Erythroblast (primary cell): ENCODE data around the gene ATP9A.
"Not testable (repeated sequence)": the region's sequence is repeated elsewhere in the genome, so short reads cannot be mapped to it uniquely, and the experiment has no call there.

Source experiments
- DNase-seq, 2 experiments: peaks; one replicate each; lab custom pipeline; 2025; lab: John Stamatoyannopoulos, UW
- GATA1 ChIP-seq: IDR thresholded peaks from 2 replicates; pipeline ENCODE4 v1.6.1; 2011; ENCODE audit warnings: low read depth, mild to moderate bottlenecking, control low read depth, low read length, moderate library complexity
- POLR2A ChIP-seq: IDR thresholded peaks from 2 replicates; pipeline ENCODE4 v1.6.1; 2011; ENCODE audit warnings: mild to moderate bottlenecking, low read length

Gene ATP9A

DNA sequence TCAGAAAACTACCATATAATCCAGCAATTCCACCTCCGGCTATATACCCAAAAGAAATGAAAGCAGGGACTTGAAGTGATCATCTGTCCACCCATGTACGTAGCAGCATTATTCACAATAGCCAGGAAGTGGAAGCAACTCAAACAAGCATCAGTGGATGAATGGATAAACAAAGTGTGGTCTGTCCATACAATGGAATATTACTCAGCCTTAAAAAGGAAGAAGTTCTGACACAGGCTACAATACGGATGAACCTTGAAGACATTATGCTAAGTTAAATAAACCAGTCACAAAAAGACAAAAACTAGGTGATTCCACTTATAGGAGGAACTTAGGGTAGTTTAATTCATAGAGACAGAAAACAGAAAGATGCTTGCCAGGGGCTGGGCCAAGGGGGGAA, 76.5 kb downstream of the ATP9A start:
- DNase-seq, result no peak
- TF ChIP-seq POLR2A, result no peak
- TF ChIP-seq GATA1, result no peak

DNA sequence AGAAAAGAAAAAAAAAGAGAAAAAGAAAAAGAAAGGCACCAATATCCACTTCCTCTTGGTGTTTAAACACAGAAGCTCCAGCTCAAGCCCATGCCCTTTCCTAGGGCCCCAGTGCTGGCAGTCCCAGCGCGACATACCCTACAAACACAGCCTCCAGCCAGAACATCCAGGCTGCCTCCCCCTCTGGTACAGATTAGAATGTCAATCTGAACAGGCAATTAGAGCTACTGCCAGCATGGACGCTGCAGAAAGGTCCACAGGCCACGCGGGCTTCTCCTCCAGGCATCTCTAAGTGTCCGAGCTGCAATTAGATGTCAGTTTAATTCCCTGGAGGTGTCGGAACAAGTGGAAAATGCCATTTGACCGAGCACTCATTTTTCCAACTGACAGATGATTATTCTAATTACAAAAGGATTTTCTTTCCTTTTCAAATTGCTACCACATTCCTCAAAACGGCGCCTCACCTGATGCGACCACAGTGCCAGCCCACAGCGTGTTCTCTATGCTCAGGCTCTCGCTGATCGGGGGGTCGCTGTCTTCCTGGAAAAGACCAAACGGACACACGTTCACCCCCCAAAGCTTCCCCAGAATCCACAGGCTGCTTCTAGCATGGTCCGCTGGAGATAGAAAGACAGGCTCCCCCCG, 79.5 kb downstream of the ATP9A start:
- TF ChIP-seq POLR2A, result no peak
- no peak for TF ChIP-seq GATA1
- DNase-seq, result no peak

DNA sequence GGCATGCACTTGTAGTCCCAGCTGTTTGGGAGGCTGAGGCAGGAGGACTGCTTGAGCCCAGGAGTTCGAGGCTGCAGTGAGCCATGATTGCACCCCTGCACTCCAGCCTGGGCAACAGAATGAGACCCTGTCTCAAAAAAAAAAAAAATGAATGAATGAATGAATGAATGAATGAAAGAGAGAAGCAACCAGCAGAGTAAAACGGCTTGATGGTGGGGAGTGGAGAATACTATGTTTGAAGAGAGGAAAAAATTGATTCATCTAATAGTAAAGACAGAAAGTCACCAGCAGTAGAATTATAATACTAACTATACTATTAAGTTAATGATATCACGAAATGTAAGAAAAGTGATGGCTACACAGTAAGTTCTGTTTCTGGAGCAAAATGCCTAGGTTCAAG, 80.6 kb downstream of the ATP9A start:
- TF ChIP-seq GATA1 (no peak), POLR2A (no peak)
- DNase-seq, result peak in 1 of 2 experiments; percentile 6

GRCh38 chr20:51687108-51687507, 81.1 kb downstream of the ATP9A start:
- DNase-seq, result peak; percentile 40 to 83
- TF ChIP-seq GATA1, result no peak
- no peak for TF ChIP-seq POLR2A

GRCh38 chr20:51685494-51685893, 82.7 kb downstream of the ATP9A start:
- DNase-seq, result not testable (repeated sequence)

- TF ChIP-seq POLR2A, result no peak
- TF ChIP-seq GATA1, result no peak
- DNase-seq, result no peak
Measured at GRCh38 chr20:51680067-51680749, 88.0 kb downstream of the ATP9A start.

- no peak for DNase-seq
- TF ChIP-seq GATA1 (no peak), POLR2A (no peak)
Measured at GRCh38 chr20:51679254-51679921, 88.8 kb downstream of the ATP9A start.

DNA sequence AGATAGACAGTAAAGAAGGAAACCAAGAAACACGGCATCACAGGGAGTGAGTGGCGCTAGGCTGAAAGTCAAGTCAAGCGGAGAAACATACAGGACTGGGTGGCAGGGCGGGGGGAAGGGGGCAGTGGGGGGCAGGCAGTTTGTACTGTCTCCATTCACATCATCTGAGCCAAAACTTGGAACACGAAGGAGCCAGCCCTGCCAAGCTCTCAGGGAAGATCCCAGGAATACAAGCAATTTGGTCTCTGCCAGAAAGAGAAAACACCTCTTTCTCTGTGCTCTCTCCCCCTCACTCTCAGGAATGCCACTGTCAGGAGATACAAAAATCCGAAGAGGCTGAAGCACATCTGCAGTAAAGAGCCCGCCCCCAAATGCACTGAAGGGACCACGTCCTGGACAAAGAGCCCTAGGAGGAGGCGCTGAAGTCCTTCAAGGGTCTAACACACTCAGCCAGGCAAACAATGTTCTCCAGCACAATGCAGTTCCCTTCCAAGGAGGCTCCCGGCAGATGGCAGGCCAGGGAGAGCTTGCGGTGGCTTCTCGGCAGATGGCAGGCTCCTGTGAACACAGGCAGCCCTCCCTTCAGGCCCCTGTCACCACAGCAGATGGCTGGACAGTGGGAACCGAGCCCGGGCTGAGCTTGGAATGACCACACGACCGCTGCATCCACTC, 90.0 kb downstream of the ATP9A start:
- DNase-seq, result no peak
- TF ChIP-seq POLR2A, result no peak
- TF ChIP-seq GATA1, result no peak

DNA sequence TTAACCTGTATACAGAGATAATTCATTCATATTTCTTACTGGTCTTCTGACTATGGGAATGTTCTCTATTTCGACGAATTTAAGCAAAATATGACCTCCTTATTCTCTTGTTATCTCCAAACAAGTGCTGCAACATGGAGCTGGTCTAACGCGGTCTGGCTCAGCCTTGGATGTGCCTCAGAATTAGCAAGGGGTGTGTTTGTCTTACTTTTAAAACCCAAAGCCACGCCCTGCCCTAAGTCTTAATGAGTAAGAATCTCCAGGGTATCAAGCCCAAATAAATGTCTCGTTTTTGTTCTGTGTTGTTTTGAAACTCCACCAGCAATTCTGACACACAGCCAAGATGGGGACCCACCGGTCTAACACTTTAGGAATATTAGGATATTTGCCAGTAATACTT, 99.2 kb downstream of the ATP9A start:
- DNase-seq, result no peak
- no peak for TF ChIP-seq GATA1
- TF ChIP-seq POLR2A, result no peak

- no peak for DNase-seq
- TF ChIP-seq POLR2A, result no peak
- TF ChIP-seq GATA1, result no peak
Measured at GRCh38 chr20:51668515-51668914, 99.7 kb downstream of the ATP9A start.

- TF ChIP-seq POLR2A (no peak), GATA1 (no peak)
- no peak for DNase-seq
Measured at GRCh38 chr20:51667491-51667890, 100.7 kb downstream of the ATP9A start.

GRCh38 chr20:51667002-51667408, 101.2 kb downstream of the ATP9A start:
- DNase-seq, result no peak
- TF ChIP-seq GATA1 (no peak), POLR2A (no peak)

GRCh38 chr20:51666126-51666525, 102.1 kb downstream of the ATP9A start:
- no peak for TF ChIP-seq GATA1
- no peak for TF ChIP-seq POLR2A
- no peak for DNase-seq
